Measurements from ENCODE around the gene SLC17A5. TPM values are rescaled to one million over a fixed set of nuclear protein-coding genes. Genes with fewer than 3 reads are reported as not detected.

Gene SLC17A5
- total and polyA plus RNA-seq, 9 of the 15 experiments (the other 6 are each of a cell fraction or from before 2014, with no cell fraction given): 1.3 to 7.2 (median 3.4) TPM

GRCh38 chr6:73564578-73565345, 89.0 kb downstream of the SLC17A5 start (continued):
- TF ChIP-seq IRF2 (CRISPR knock-in tag; IDR thresholded peaks at IDR 0.05): no peak
- TF ChIP-seq CGGBP1 (CRISPR knock-in tag; IDR thresholded peaks at IDR 0.05): peak; percentile 58; the same call in 1 of the 2 replicates
- no peak for TF ChIP-seq ZNF318 (IDR thresholded peaks at IDR 0.05; ENCODE audit: borderline replicate concordance in 1 of 2, low read depth in 1 of 2)
- TF ChIP-seq E2F6 (IDR thresholded peaks at IDR 0.05; ENCODE audit: borderline replicate concordance in 1 of 2, extremely low read depth in 1 of 2, insufficient read depth in 1 of 2, insufficient read length in 1 of 2, low read depth in 1 of 2, low read length in 1 of 2, poor library complexity in 1 of 2, severe bottlenecking in 1 of 2): no peak
- TF ChIP-seq NEUROD1 (IDR thresholded peaks at IDR 0.05; ENCODE audit: borderline replicate concordance, low read depth, low read length, partially characterized antibody): no peak
- no peak for TF ChIP-seq HNRNPLL (IDR thresholded peaks at IDR 0.05; ENCODE audit: low read depth, low read length, poor library complexity, severe bottlenecking)
- peak; percentile 23; the same call in 1 of the 2 replicates for TF ChIP-seq TOE1 (IDR thresholded peaks at IDR 0.05; ENCODE audit: borderline replicate concordance)
- no peak for TF ChIP-seq TOE1 (CRISPR knock-in tag; IDR thresholded peaks at IDR 0.05; ENCODE audit: borderline replicate concordance, low read depth)
- no peak for TF ChIP-seq POLR2AphosphoS2 (IDR thresholded peaks at IDR 0.05; ENCODE audit: low read length)
- no peak for TF ChIP-seq ZNF512 (tag; IDR thresholded peaks at IDR 0.05)
- no peak for TF ChIP-seq NR2C2 (CRISPR knock-in tag; IDR thresholded peaks at IDR 0.05)
- TF ChIP-seq NR2C2 (tag; IDR thresholded peaks at IDR 0.05): peak; percentile 91
- TF ChIP-seq EWSR1 (IDR thresholded peaks at IDR 0.05; ENCODE audit: borderline replicate concordance, low read depth, partially characterized antibody): no peak
- TF ChIP-seq MXI1 (IDR thresholded peaks at IDR 0.05; ENCODE audit: low read depth, low read length): no peak

Measured in K562 (cell line).